GM19023 (cell line): ENCODE results near the gene RCAN2.

Experiments used
- ATAC-seq: cut with Tn5 transposase; IDR thresholded peaks from one replicate; pipeline ENCODE4 v1.9.1; 2021; ENCODE audit warnings: mild to moderate bottlenecking, moderate library complexity; ENCODE audit not compliant: unreplicated experiment

The RCAN2 gene

DNA sequence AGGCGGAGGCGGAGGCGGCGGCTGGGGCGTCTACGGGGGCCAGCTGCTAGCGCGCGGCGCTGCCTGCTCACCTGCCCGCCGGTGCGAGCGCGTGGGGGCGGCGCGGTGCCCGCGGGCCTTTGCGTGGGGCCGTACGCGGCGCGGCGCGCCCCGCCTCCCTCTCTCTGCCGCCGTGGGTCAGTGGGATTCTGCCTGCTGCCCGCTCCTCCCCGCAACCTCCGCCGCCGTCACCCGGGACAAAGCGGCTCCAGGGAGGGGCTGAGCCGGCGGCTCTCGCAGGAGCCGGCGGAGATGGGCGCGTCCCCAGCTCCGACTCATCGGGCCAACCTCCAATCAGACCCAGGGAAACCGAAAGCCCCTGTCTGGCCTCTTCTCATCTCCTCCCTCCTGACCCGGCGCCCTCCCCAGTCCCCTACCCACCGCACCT lies at the start of gene RCAN2:
TSS of gene RCAN2 (minus strand) at position 249 of the 427 bp plus-strand sequence.
- ATAC-seq, result peak; percentile 67

DNA sequence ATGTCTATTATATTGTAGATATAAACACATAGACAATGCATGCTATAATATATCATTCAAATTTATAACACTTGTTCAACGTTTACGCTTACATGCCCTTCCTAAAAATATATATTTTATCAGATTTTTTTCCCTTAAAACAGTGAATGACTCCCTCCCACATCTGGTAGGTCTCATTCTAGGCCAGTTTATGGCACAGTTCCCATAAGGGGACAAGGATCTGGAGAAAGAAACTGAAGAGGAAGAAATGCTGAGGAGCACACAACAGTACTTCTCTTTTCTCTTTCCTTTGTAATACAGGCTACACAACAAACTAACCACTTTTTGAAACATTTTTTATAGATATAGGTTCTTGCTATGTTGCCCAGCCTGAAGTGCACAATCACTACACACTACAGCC lies 48.6 kb upstream of the RCAN2 start:
- no peak for ATAC-seq

GRCh38 chr6:46538800-46539480 lies 47.7 kb upstream of the RCAN2 start:
- ATAC-seq, result no peak

GRCh38 chr6:46530896-46531295 lies 39.6 kb upstream of the RCAN2 start:
- no peak for ATAC-seq

DNA sequence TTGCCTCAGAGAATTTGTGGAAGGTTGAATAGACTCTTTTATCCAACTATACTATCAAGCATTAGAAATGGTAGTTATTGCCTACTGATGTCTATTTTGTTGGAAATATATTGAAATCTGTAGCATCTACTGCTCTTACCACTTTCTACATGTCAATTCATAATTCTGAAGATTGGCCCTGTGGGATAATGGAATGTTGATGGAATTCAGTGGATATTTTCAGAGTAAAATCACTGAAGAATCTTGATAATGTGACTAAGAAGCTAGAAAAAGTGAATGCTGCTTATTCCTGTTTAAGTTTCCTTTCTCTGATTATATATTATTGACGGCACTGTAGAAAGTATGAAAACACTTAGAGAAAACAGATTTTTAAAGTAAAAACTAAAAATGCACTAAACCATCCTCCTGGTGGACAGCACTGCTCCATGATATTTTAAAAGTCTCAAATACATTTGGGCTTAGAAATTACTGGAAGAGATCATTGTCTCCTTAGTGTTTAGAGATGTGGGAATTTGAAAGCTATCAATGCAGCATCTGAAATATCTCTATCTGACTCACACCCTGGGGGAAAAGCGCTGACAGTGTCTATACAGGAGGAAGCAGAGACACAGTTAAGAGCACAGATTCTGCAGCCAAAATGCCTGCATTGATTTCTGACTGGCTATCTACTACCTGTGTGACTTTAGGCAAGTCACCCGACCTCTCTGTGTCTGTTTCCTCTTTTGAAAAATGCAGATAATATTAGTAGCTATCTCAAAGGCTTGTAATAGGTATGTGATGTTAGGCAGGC lies 37.9 kb upstream of the RCAN2 start:
- no peak for ATAC-seq

DNA sequence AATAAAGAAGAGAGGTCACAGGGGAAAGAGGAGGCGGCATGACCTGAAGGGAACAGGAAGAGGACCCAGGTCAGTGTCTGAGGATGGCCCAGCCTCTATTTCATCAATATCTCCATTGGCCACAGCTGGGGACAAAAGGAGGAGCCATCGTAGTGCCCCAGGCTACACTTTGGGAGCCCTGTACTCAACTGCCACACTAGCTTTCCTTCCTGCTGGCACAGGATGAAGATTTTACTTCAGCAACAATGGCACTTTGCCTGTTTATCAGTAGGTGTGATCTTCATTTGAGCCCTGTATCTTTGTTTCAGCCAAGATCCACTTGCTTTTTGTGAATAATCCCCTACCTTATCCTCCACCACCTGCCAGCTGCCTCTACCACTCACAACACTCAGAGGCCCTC lies 35.4 kb upstream of the RCAN2 start:
- ATAC-seq, result no peak

- ATAC-seq, result no peak
Observed at GRCh38 chr6:46525583-46525982, 34.3 kb upstream of the RCAN2 start.

DNA sequence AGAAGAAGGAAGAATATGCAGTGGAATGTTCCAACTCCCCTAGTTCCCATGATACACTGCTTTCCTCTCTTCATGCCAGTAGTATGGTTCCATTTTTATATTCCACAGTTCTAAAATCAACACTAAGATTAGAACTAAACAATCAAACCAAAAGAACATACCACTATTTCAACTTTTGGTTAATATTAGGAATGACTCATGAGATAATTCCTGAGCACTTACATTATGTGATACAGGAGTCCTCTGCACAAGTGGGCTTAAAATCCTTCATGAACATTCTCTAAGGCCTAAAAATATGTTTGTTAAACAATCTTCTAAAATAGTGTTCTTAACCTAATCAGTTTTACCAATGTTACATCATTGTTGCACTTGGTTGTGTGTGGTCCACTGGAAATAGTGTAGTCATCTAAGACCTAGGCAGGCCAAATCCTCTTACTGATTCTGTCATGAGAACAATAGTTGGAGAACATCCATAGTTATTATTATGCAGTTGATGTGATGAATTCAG lies 30.3 kb upstream of the RCAN2 start:
- ATAC-seq, result no peak

- no peak for ATAC-seq
Observed at GRCh38 chr6:46517202-46517601, 26.0 kb upstream of the RCAN2 start.

DNA sequence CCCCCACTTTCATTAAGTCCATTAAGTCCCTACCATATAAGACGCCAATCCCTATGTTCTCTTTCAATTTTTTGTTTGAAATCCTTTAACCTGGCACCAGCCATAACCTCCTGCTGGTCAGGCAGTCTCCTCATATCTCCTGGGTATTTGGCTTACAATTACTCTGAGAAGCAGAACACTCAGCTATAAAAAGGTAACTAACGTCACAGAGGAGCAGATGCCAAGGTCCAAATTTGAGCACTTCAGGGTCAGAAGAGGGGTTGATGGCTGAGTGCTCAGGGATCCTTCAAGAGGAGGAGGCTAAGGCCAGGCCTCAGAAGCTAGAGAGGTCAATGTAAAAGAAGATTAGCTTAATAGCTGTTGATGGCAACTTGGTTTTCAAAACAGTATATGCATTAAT lies 22.3 kb upstream of the RCAN2 start:
- no peak for ATAC-seq

- ATAC-seq, result no peak
Observed at GRCh38 chr6:46511320-46511719, 20.1 kb upstream of the RCAN2 start.

- ATAC-seq, result no peak
Observed at GRCh38 chr6:46510651-46511050, 19.4 kb upstream of the RCAN2 start.

DNA sequence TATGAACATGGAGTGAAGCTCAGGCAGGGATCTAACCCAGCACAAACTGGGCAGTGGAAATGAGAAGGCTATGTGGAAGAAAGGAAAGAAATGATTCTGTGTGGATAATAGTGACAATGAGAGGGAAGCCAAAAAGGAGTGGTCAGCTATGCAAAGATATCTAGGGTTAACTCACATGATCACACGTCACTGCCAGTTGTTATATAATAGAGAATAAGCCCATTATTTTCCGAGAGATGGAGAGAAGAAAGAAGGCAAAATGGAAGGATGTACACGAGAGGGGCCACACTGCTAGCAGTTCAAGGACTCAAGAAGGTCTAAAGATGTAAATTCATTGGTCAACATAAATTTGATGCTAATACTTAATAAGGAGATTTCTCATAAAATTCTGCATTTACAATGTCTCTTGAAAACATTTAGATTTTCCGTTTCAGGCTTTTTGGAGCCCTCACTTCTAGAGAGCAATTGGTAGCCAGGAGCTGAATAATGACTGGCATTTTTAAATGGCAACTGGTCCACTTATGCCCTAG lies 18.8 kb upstream of the RCAN2 start:
- ATAC-seq, result no peak

DNA sequence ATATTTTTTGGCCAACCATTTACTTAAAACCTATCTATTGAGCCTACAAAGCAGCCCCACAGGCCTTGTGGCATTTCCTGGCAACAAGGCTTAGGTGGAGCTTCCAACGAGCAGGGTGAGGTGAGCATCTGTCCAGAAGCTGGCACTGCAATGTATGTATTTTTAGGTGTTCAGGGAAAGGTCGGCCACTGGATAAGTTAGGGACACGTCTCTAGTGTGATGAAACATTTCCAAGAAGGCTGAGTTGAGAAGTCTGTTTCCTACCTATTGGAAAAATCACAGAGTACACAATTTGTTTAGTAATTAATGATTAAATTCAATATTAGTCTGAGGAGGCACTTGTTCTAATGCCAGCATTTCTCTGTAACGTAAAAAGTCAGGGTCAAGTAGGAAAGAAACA lies 17.8 kb upstream of the RCAN2 start:
- no peak for ATAC-seq

- no peak for ATAC-seq
Observed at GRCh38 chr6:46507426-46507825, 16.2 kb upstream of the RCAN2 start.

DNA sequence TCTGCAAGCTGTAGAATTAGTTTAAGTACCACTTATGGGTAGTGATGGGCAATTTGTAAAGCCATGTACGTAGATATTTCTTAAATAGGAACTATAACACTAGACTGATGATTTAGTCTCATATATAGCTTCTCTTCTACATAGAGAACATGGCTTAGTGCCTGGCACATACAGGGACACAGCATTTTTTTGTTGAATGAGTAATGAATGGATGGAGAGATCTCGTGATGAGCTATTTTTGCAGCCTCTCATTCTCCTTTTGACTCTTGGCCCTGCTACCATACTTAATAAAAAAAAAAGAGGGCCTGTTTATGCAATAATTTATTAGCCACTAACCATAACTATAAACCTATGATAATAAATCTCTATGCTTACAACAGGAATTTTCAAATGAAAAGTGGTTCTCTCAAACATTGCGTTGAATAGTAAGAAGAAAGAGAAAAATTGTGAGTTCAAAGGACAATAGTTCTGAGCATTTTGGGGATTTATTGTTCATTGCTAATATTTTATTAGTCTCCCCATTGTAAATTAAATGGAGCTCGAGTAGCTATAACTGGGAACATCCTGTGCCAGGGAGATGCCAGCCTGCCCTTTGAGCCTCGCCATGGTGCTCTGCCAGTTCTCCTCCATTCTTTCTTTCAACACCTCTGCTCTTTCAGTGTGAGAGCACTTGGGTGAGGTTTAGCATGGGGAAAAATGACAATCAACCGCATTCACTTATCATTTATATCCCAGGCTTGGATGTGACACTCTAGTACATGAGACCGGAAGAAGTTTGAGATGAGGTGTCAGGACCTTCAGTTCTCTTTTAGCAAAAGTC lies 14.7 kb upstream of the RCAN2 start:
- ATAC-seq, result no peak

- no peak for ATAC-seq
Observed at GRCh38 chr6:46504242-46504641, 13.0 kb upstream of the RCAN2 start.

- ATAC-seq, result no peak
Observed at GRCh38 chr6:46502486-46503119, 11.4 kb upstream of the RCAN2 start.

- no peak for ATAC-seq
Observed at GRCh38 chr6:46501136-46502089, 10.2 kb upstream of the RCAN2 start.

DNA sequence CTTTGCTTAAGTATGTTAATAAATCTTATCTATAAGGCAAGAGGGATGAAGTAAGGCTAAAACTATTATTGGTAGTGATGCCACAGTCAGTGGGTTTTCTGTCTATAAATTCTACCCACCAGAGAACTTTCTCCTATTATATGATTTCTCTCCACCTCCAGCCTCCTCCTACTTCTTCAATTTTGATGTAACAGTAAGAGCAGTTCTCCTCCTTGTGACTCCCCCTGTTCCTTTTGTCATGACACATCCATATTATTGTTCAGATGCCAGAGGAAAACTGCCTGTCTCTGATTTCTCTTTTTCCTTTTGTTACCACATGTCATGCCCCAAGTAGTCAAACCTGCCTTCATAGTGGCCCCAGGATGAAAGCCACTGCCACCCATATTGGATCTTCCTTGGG lies 9.1 kb upstream of the RCAN2 start:
- ATAC-seq, result no peak
